Measurements from ENCODE around the gene RGR. TPM values are rescaled to one million over a fixed set of nuclear protein-coding genes. Genes with fewer than 3 reads are reported as not detected.

Gene RGR
- polyA plus RNA-seq, 3 donors: not detected

- 62% methylated on average over 5 of the region's 6 CpGs for WGBS (ENCODE audit: insufficient coverage)
- no peaks in the 10 kb centered on the region for H4K20me1 ChIP-seq (ENCODE audit: insufficient read depth, low read length)
- no peaks in the 10 kb centered on the region for H3K9me3 ChIP-seq (replicated peaks in 1 of 2; ENCODE audit: control insufficient read depth in 1 of 2, insufficient read depth in 1 of 2, low read length in 2 of 2)
- no peaks in the 10 kb centered on the region for H3K4me1 ChIP-seq (ENCODE audit: control insufficient read depth in 1 of 2, insufficient read depth in 2 of 2, low read length in 2 of 2)
- no peaks in the 10 kb centered on the region for H3K4me1 Mint-ChIP-seq
- no peak for DNase-seq
- peaks cover 0 to 9% (median under 1%) of the 10 kb centered on the region in 7 donors for H3K9me3 Mint-ChIP-seq
- no peak overlapping the region for H3K9ac ChIP-seq (ENCODE audit: insufficient read depth, low read length, poor library complexity, severe bottlenecking)
- TF ChIP-seq CTCF (IDR thresholded peaks at IDR 0.05): no peak
- H3K4me2 ChIP-seq (replicated peaks; ENCODE audit: extremely low read depth, low read length, poor library complexity, severe bottlenecking): no peak overlapping the region
- intact Hi-C loops (cut with micrococcal nuclease): no loop called here
- no peak overlapping the region for H3K27ac Mint-ChIP-seq
- H3K27ac ChIP-seq (ENCODE audit: low read depth in 1 of 2, low read length in 2 of 2): no peak overlapping the region
- no peak overlapping the region for H3K4me3 Mint-ChIP-seq
- H3K79me2 ChIP-seq (ENCODE audit: insufficient read depth, low read length): no peaks in the 10 kb centered on the region
- no peak overlapping the region for H2AFZ ChIP-seq (ENCODE audit: insufficient read depth, low read depth, low read length, poor library complexity, severe bottlenecking)
- no peaks in the 10 kb centered on the region for H3K27me3 ChIP-seq (ENCODE audit: control insufficient read depth in 2 of 2, insufficient read depth in 2 of 2, low read length in 2 of 2)
- H3K27me3 Mint-ChIP-seq (ENCODE audit: low read depth in 3 of 3): peaks cover 6% of the 10 kb centered on the region in 3 donors
- H3K36me3 Mint-ChIP-seq: no peaks in the 10 kb centered on the region
- H3K36me3 ChIP-seq (replicated peaks in 1 of 2; ENCODE audit: control insufficient read depth in 1 of 2, insufficient read depth in 2 of 2, low read length in 2 of 2): no peaks in the 10 kb centered on the region
- no peak overlapping the region for H3K4me3 ChIP-seq (replicated peaks in 1 of 3; ENCODE audit: low read depth in 2 of 3, low read length in 3 of 3)
These were observed 20.3 kb upstream of the RGR start for GRCh38 chr10:84224411-84225028.

DNA sequence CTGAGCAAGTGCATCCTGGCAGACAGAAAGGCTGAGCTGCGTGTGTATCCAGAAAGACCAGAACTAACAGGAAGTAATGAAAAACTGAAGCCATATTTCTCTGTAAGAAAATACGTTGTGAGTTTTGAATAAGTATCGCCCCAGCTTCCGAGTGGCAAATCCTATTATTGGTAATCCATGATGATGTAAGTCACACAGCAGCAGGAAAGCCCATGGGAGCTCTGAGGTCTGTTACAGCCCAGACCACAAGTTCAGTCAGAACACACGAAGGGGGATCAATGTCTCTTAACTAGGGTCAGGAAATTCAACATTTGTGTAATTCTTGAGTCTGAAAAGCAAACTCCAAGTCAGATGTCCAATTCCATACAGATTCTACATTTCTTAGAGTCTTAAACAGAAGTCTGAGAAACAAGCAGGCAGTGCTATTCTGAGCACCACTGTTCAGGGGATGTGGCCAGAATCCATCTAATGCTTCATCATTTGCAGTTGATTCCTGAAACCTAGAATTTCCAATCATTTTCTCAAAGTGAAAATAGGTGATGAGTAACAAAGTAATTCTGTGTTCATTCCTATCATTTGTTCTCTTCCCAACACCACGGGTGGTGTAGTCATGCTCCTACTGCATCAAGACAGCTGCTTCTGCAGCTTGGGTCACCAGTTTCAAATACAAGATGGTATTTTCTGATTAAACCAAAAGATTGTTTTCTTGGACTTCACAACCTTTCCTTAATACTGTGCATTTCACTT is 19.3 kb upstream of the RGR start, which contains the start of gene LRIT2:
TSS of gene LRIT2 (minus strand) at position 118 of the 747 bp plus-strand sequence. CDS start at position 94, 24 bp downstream.
- Mint-ChIP-seq H3K36me3 (no peaks in the 10 kb centered on the region), H3K27me3 (ENCODE audit: low read depth in 3 of 3) (peaks cover 4 to 6% (median 6%) of the 10 kb centered on the region in 3 donors), H3K9me3 (peaks cover 0 to 7% (median 0%) of the 10 kb centered on the region in 7 donors), H3K4me3 (no peak within 1 kb of the TSS), H3K27ac (no peak within 1 kb of the TSS), H3K4me1 (no peaks in the 10 kb centered on the region)
- Histone ChIP-seq H3K4me3 (replicated peaks in 1 of 3; ENCODE audit: low read depth in 2 of 3, low read length in 3 of 3) (no peak within 1 kb of the TSS), H4K20me1 (ENCODE audit: insufficient read depth, low read length) (no peaks in the 10 kb centered on the region), H3K9me3 (replicated peaks in 1 of 2; ENCODE audit: control insufficient read depth in 1 of 2, insufficient read depth in 1 of 2, low read length in 2 of 2) (no peaks in the 10 kb centered on the region), H3K27ac (ENCODE audit: low read depth in 1 of 2, low read length in 2 of 2) (no peak within 1 kb of the TSS), H2AFZ (ENCODE audit: insufficient read depth, low read depth, low read length, poor library complexity, severe bottlenecking) (no peak within 1 kb of the TSS), H3K4me1 (ENCODE audit: control insufficient read depth in 1 of 2, insufficient read depth in 2 of 2, low read length in 2 of 2) (no peaks in the 10 kb centered on the region), H3K36me3 (replicated peaks in 1 of 2; ENCODE audit: control insufficient read depth in 1 of 2, insufficient read depth in 2 of 2, low read length in 2 of 2) (no peaks in the 10 kb centered on the region), H3K9ac (ENCODE audit: insufficient read depth, low read length, poor library complexity, severe bottlenecking) (no peak within 1 kb of the TSS), H3K27me3 (ENCODE audit: control insufficient read depth in 2 of 2, insufficient read depth in 2 of 2, low read length in 2 of 2) (no peaks in the 10 kb centered on the region), H3K4me2 (replicated peaks; ENCODE audit: extremely low read depth, low read length, poor library complexity, severe bottlenecking) (no peak within 1 kb of the TSS), H3K79me2 (ENCODE audit: insufficient read depth, low read length) (no peaks in the 10 kb centered on the region)
- intact Hi-C loops (cut with micrococcal nuclease): no loop called here
- TF ChIP-seq CTCF (IDR thresholded peaks at IDR 0.05): no peak
- 71% methylated on average over 4 of the region's 6 CpGs for WGBS (ENCODE audit: insufficient coverage)
- DNase-seq: no peak

Data from CD14-positive monocyte (primary cell).